BJ (cell line): ENCODE results near the gene TNIP2. TPM values are rescaled to one million over a fixed set of nuclear protein-coding genes. Genes with fewer than 3 reads are reported as not detected.

ENCODE experiments used
- CTCF ChIA-PET: fragments of 350-600 bp; formaldehyde crosslinking; extraction: SDS; loops from one replicate; lab custom pipeline; 2021; ENCODE audit warnings: antibody characterized with exemption, inconsistent platforms; lab: Yijun Ruan, JAX
- POLR2A ChIA-PET: fragments of 300-600 bp; sonication (Branson Sonifier 250); formaldehyde crosslinking; extraction: SDS; loops from one replicate; lab custom pipeline; 2021; ENCODE audit warnings: antibody characterized with exemption; lab: Charles Lee
- DNase-seq: peaks from one replicate; pipeline ENCODE4 v3.0.0-alpha.2; 2011; ENCODE audit warnings: low read depth
- H3K27me3 ChIP-seq: 2 replicates; pipeline ENCODE4 v1.6.0; 2011; ENCODE audit warnings: low read length; ENCODE audit not compliant: control insufficient read depth, insufficient read depth
- H3K36me3 ChIP-seq: 2 replicates; pipeline ENCODE4 v1.5.1; 2011; ENCODE audit warnings: low read length; ENCODE audit not compliant: control insufficient read depth, insufficient read depth
- H3K4me3 ChIP-seq: 2 replicates; pipeline ENCODE4 v1.5.1; 2011; ENCODE audit warnings: low read depth, mild to moderate bottlenecking, control low read depth, low read length
- CTCF ChIP-seq: IDR thresholded peaks from 2 replicates; pipeline ENCODE4 v1.5.1; 2011; ENCODE audit warnings: low read depth, mild to moderate bottlenecking, control low read depth, inconsistent platforms, low read length, moderate library complexity; ENCODE audit not compliant: insufficient read depth
- polyA plus RNA-seq: library from polyadenylated mRNA; depleted of rRNA; stranded (reverse); fragments of >200 nt; gene quantifications from 2 replicates; pipeline ENCODE4 v1.2.3, GENCODE V29; 2011

TNIP2 gene
- polyA plus RNA-seq, 1 experiment, result 48.1 TPM

DNA sequence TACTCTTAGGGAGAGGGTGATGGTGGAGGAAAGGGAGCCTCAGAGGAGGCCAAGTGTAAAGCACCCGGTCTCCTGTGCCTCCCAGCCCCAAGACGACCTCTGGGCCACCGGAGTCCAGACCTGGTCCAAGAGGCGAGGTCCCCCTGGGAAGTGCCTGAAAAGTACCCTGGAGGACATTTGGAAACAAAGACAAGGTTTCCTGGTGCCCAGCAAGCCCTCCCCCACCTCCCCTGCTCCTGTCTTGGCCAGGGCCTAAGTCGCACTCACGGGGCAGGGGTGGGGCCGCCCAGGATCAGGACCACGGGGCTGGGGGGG, 36.2 kb upstream of the TNIP2 start:
- DNase-seq, result no peak
- CTCF ChIA-PET, result interaction anchor here (1.0 kb wide), 1 partner anchor 9 kb away, joined by 3 read pairs; no protein-coding TSS in a partner anchor
- peaks cover 1% of the 10 kb centered on the region; the same call in 1 of the 2 replicates for H3K36me3 ChIP-seq
- no peak overlapping the region for H3K4me3 ChIP-seq
- no peak for TF ChIP-seq CTCF
- H3K27me3 ChIP-seq, result no peaks in the 10 kb centered on the region
- POLR2A ChIA-PET, result no interaction called here

DNA sequence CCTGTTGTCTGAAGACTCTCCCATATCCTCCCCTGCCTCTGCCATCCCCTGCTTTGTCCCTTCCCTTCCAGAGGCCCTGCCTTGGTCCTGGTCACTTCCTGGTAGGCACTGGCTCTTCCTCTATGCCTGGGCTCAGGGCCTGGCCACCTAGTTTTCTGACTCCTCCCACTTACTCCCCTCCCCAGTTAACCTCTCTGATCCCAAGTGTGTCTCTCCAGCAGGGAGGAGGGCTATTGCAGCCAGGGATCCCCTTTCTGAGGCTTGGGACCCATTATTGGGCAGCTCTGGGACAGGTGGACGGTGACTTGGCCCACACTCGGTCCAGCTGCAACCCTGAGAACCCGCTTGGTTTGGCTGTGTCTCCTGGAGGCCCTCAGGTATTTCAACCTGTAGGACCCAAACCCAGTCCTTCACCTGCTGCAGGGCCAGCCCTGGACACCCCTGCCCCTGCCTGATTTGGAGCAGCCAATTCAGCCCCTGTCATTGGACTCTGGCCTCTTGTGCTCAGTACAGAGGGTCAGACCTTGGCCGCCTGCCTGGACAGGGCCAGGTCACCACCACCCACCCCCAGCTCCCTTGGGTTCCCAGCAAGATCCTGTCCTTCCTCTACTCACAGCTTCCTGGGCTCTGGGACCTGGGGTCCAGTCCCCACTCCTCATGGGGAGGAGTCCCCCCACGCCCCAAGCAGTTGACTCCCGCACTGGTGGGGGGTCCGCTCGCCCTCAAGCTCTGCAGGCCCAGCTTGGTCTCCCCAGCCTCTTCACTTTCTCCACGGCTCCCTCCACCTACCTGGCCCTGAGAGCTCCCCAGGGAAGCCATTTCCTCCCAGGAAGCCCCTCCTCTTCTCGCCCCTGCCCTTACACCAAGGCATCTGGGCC, 35.6 kb upstream of the TNIP2 start:
- Histone ChIP-seq H3K4me3 (no peak overlapping the region), H3K27me3 (no peaks in the 10 kb centered on the region), H3K36me3 (peaks cover 1% of the 10 kb centered on the region; the same call in 1 of the 2 replicates)
- TF ChIP-seq CTCF, result no peak
- ChIA-PET CTCF (interaction anchor here (1.0 kb wide), 1 partner anchor 9 kb away, joined by 3 read pairs; no protein-coding TSS in a partner anchor), POLR2A (no interaction called here)
- no peak for DNase-seq

DNA sequence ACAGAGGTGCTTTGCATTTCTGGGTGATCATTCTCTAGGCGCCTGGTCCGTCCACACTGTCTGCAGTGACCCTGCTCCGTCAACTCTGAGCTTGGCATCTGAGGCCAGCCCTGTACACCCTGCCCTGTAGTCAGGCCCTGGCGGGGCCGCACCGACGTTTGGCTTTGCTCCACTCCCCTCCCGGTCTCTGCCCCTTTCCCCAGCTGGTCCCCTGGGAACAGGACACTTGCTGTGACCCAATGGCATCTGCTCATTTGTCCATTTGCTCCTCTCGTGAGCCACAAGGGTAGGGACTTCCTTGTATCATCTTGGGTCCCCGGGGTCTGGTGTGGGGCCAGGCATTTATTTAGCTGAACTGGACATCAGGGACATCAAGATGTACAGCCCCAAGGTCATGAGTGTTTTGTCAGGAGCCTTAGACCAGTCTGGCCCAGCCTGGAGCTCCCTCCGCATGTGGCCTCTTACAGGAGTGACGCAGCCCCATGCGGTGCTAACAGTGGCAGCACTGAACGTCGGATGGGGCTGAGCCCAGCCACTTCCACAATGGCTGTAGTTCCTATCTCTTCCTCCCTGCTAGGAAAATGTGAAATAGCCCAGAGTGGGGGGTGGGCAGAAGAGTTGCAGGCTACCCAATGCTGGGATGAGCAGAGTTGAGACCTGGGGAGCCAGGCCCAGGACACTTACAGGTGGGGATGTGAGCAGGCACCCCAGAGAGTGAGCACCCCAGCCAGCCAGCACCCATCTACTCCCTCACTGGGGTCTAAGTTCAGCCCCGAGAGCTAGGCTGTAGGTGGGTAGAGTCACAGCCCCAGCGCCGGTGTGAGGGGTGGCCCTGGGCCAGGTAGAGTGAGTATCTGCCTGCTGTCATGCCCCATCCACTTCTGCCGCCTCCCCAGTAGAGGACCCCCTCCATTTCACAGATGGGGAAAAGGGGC, 34.7 kb upstream of the TNIP2 start:
- POLR2A ChIA-PET, result no interaction called here

DNA sequence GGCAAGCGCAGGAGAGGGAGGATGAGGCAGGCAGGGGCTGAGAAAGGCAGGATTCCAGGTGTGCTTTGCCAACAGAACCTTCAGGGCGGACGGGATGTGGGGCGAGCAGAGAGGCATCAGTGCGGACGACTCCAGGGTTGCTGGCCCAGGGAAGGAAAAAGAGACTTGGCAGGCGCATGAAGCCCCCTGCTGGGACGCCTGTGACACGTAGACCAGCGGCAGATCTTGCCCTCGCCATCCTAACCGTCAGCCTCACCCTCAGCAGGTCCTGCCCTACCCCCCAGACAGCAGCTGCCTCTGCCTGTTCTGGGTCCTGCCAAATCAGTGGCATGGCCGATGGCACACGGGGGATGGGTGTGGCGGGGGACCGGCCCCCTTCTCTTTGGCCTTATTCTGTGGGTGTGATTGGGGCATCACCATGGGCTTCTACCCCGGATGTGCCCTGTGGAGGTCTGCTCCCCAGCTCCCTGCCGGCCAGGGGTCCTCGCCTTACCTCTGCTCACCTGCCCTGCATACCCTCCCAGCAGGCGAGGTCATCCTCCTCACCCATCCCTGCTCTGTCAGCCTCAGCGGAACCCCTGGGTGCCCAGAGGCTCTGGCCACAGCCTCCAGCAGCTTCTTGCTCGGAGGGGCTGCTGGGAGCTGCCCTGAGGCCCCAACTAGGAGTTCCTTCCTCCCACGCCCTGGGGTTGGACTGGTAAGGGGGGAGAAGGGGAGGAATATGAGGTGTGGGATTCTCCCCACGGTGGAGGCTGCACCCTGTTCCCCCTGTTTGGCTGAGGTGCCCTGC, 33.9 kb upstream of the TNIP2 start:
- ChIA-PET POLR2A (no interaction called here), CTCF (no interaction called here)
- TF ChIP-seq CTCF, result no peak
- Histone ChIP-seq H3K36me3 (peaks cover 1% of the 10 kb centered on the region; the same call in 1 of the 2 replicates), H3K27me3 (no peaks in the 10 kb centered on the region), H3K4me3 (no peak overlapping the region)
- DNase-seq, result no peak

More for the DNA sequence above, 34.7 kb upstream of the TNIP2 start:
- no peak for DNase-seq
- no peaks in the 10 kb centered on the region for H3K27me3 ChIP-seq
- peaks cover 1% of the 10 kb centered on the region; the same call in 1 of the 2 replicates for H3K36me3 ChIP-seq
- no peak overlapping the region for H3K4me3 ChIP-seq
- no peak for TF ChIP-seq CTCF
- CTCF ChIA-PET, result no interaction called here
